GM23338 (cell line): Measurements from ENCODE around the gene IKBKG.

Experiments
- POLR2AphosphoS5 ChIP-seq: IDR thresholded peaks from 2 replicates; pipeline ENCODE4 v1.6.1; 2016; ENCODE audit warnings: antibody characterized with exemption, low read depth
- TF ChIP-seq, protein P1 (sequence below), 2 experiments: fragments of 200-600 bp in 1 of 2; sonication (generic) in 1 of 2; conservative IDR thresholded peaks; 2 replicates each; pipeline versions ENCODE4 v1.5.1 to v1.6.1; 2016 to 2017; ENCODE audit warnings: antibody characterized with exemption in 2 of 2, low read depth in 2 of 2, mild to moderate bottlenecking in 2 of 2, moderate library complexity in 1 of 2

DNA sequence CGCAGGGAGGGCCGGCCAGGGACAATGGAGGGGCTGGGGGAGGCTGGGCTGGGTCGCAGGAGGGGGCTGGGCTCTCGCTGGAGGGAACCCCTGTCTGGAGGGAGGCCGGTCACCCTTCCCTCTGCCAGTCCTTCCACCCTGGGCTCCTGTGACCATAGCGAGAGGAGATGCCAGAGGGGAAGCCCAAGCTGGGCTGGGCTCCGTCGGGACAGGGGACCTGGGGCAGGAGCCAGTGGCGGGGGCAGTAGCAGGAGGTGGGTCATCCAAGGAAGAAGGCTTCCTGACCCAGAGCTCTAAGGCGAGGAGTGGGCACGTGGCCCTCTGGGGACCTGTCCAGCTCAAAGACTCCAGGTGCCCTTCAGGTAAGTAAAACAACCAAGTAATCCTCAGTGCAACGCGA, 54.8 kb downstream of the IKBKG start:
- no peak for TF ChIP-seq POLR2AphosphoS5
- TF ChIP-seq, protein P1, sequence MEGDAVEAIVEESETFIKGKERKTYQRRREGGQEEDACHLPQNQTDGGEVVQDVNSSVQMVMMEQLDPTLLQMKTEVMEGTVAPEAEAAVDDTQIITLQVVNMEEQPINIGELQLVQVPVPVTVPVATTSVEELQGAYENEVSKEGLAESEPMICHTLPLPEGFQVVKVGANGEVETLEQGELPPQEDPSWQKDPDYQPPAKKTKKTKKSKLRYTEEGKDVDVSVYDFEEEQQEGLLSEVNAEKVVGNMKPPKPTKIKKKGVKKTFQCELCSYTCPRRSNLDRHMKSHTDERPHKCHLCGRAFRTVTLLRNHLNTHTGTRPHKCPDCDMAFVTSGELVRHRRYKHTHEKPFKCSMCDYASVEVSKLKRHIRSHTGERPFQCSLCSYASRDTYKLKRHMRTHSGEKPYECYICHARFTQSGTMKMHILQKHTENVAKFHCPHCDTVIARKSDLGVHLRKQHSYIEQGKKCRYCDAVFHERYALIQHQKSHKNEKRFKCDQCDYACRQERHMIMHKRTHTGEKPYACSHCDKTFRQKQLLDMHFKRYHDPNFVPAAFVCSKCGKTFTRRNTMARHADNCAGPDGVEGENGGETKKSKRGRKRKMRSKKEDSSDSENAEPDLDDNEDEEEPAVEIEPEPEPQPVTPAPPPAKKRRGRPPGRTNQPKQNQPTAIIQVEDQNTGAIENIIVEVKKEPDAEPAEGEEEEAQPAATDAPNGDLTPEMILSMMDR (conservative IDR thresholded peaks at IDR 0.05; ENCODE audit: low read depth in 2 of 2), result no peak
